Caco-2 (cell line): ENCODE data around the gene CASP1. TPM values are rescaled to one million over a fixed set of nuclear protein-coding genes. Genes with fewer than 3 reads are reported as not detected.
"Not testable (repeated sequence)": the region's sequence is repeated elsewhere in the genome, so short reads cannot be mapped to it uniquely, and the experiment has no call there.

Source experiments
- BruUV-seq: library from RNA; stranded (reverse); fragments of 400-500 nt; replicated peaks from 2 replicates; lab custom pipeline; 2021; lab: Mats Ljungman, UMichigan
- CTCF ChIA-PET: fragments of 300-600 bp; sonication (Branson Sonifier 250); formaldehyde crosslinking; loops from one replicate; lab custom pipeline; 2022; ENCODE audit warnings: antibody characterized with exemption; lab: Charles Lee
- POLR2A ChIA-PET: fragments of 300-600 bp; sonication (Branson Sonifier 250); formaldehyde crosslinking; loops from one replicate; lab custom pipeline; 2022; ENCODE audit warnings: antibody characterized with exemption; lab: Charles Lee
- DNase-seq, 2 experiments: peaks; one replicate each; pipeline versions ENCODE4 v3.0.0 to v3.0.0-alpha.2; 2020 to 2022
- H3K27me3 ChIP-seq: replicated peaks from 2 replicates; pipeline ENCODE4 v1.6.0; 2011; ENCODE audit warnings: low read length; ENCODE audit not compliant: control insufficient read depth, insufficient read depth
- H3K36me3 ChIP-seq: 2 replicates; pipeline ENCODE4 v1.5.1; 2011; ENCODE audit warnings: low read length; ENCODE audit not compliant: control insufficient read depth, insufficient read depth
- H3K4me1 ChIP-seq: fragments of 250-450 bp; sonication (Bioruptor Pico); 2 replicates; pipeline ENCODE4 v1.5.1; 2020; ENCODE audit warnings: mild to moderate bottlenecking
- H3K4me3 ChIP-seq: 2 replicates; pipeline ENCODE4 v1.5.1; 2011; ENCODE audit warnings: low read depth, mild to moderate bottlenecking, control low read depth, low read length
- H3K9me3 ChIP-seq: fragments of 250-450 bp; sonication (Bioruptor Pico); 2 replicates; pipeline ENCODE4 v1.5.1; 2020; ENCODE audit warnings: mild to moderate bottlenecking, moderate library complexity
- H3K27ac Mint-ChIP-seq: one replicate; pipeline ENCODE4 v1.8.0; 2022; ENCODE audit warnings: mixed read lengths; ENCODE audit not compliant: unreplicated experiment
- H3K27me3 Mint-ChIP-seq: one replicate; pipeline ENCODE4 v1.8.0; 2022; ENCODE audit warnings: mixed read lengths; ENCODE audit not compliant: insufficient read depth, unreplicated experiment
- H3K36me3 Mint-ChIP-seq: one replicate; pipeline ENCODE4 v1.8.0; 2022; ENCODE audit warnings: mild to moderate bottlenecking, mixed read lengths; ENCODE audit not compliant: insufficient read depth, unreplicated experiment
- H3K4me1 Mint-ChIP-seq: one replicate; pipeline ENCODE4 v1.8.0; 2022; ENCODE audit warnings: low read depth, mixed read lengths; ENCODE audit not compliant: unreplicated experiment
- H3K4me3 Mint-ChIP-seq: one replicate; pipeline ENCODE4 v1.8.0; 2022; ENCODE audit warnings: mild to moderate bottlenecking, moderate library complexity, mixed read lengths; ENCODE audit not compliant: unreplicated experiment
- H3K9me3 Mint-ChIP-seq: one replicate; pipeline ENCODE4 v1.8.0; 2022; ENCODE audit warnings: mixed read lengths; ENCODE audit not compliant: unreplicated experiment
- CTCF ChIP-seq, 2 experiments: fragments of 200-600 bp in 1 of 2; IDR thresholded peaks; 1 replicate in 1 of 2; 2 replicates in 1 of 2; pipeline versions ENCODE4 v1.5.1 to v1.8.0; 2011 to 2022; ENCODE audit warnings: antibody characterized with exemption in 1 of 2, control low read depth in 1 of 2, inconsistent platforms in 1 of 2, low read depth in 1 of 2, low read length in 1 of 2, mild to moderate bottlenecking in 1 of 2, moderate library complexity in 1 of 2; ENCODE audit not compliant: insufficient read depth in 1 of 2, severe bottlenecking in 1 of 2, unreplicated experiment in 1 of 2
- intact Hi-C: fragments of 100-400 bp; cut with micrococcal nuclease; formaldehyde crosslinking; loops from one replicate; pipeline ENCODE4 v1.10.0; 2022; ENCODE audit not compliant: unreplicated experiment
- total RNA-seq: library from RNA; stranded (reverse); gene quantifications from 2 replicates; pipeline ENCODE4 v1.2.3, GENCODE V29; 2022

Gene CASP1
- total RNA-seq, 1 experiment from 2014 or later: 1.4 TPM

GRCh38 chr11:105078283-105078682 is 43.3 kb upstream of the CASP1 start:
- no peak for TF ChIP-seq CTCF (IDR thresholded peaks at IDR 0.05; ENCODE audit: insufficient read depth in 1 of 2, low read depth in 1 of 2, low read length in 1 of 2, severe bottlenecking in 1 of 2, unreplicated experiment in 1 of 2)
- no peaks in the 10 kb centered on the region for H3K36me3 ChIP-seq
- BruUV-seq: no TSS peak
- no peaks in the 10 kb centered on the region for H3K4me1 ChIP-seq
- ChIA-PET CTCF (no interaction called here), POLR2A (no interaction called here)
- H3K36me3 Mint-ChIP-seq: no peaks in the 10 kb centered on the region
- no peak overlapping the region for H3K4me3 ChIP-seq
- no peaks in the 10 kb centered on the region for H3K27me3 Mint-ChIP-seq
- peaks cover 9% of the 10 kb centered on the region for H3K9me3 Mint-ChIP-seq
- intact Hi-C loops: no loop called here
- H3K27ac Mint-ChIP-seq: no peak overlapping the region
- no peak for DNase-seq
- no peaks in the 10 kb centered on the region for H3K9me3 ChIP-seq
- H3K4me1 Mint-ChIP-seq: peaks cover 7% of the 10 kb centered on the region
- no peak overlapping the region for H3K4me3 Mint-ChIP-seq
- H3K27me3 ChIP-seq: no peaks in the 10 kb centered on the region

- CTCF ChIA-PET, intact Hi-C loops, H3K27me3 ChIP-seq, H3K36me3 Mint-ChIP-seq, BruUV-seq, POLR2A ChIA-PET, H3K4me3 ChIP-seq, H3K27ac Mint-ChIP-seq, DNase-seq, H3K4me3 Mint-ChIP-seq, H3K27me3 Mint-ChIP-seq, H3K9me3 ChIP-seq, H3K9me3 Mint-ChIP-seq, H3K4me1 ChIP-seq, H3K4me1 Mint-ChIP-seq, H3K36me3 ChIP-seq: not testable (repeated sequence)
Measured at GRCh38 chr11:105077141-105077790, 42.3 kb upstream of the CASP1 start.

- POLR2A ChIA-PET: no interaction called here
- TF ChIP-seq CTCF (IDR thresholded peaks at IDR 0.05; ENCODE audit: insufficient read depth in 1 of 2, low read depth in 1 of 2, low read length in 1 of 2, severe bottlenecking in 1 of 2, unreplicated experiment in 1 of 2): no peak
Measured at GRCh38 chr11:105074166-105074530, 39.2 kb upstream of the CASP1 start.

More at GRCh38 chr11:105074166-105074530, 39.2 kb upstream of the CASP1 start:
- no TSS peak for BruUV-seq
- DNase-seq: no peak
- CTCF ChIA-PET: no interaction called here
- Histone ChIP-seq H3K4me3 (no peak overlapping the region), H3K36me3 (no peaks in the 10 kb centered on the region), H3K4me1 (no peaks in the 10 kb centered on the region), H3K27me3 (no peaks in the 10 kb centered on the region), H3K9me3 (no peaks in the 10 kb centered on the region)
- Mint-ChIP-seq H3K27me3 (no peaks in the 10 kb centered on the region), H3K27ac (no peak overlapping the region), H3K4me1 (peaks cover 8% of the 10 kb centered on the region), H3K36me3 (no peaks in the 10 kb centered on the region), H3K9me3 (no peaks in the 10 kb centered on the region), H3K4me3 (no peak overlapping the region)
- intact Hi-C loops: no loop called here
